ENCODE measurements around the gene STON1.
"Not testable (repeated sequence)": the region's sequence is repeated elsewhere in the genome, so short reads cannot be mapped to it uniquely, and the experiment has no call there.

Gene STON1

DNA sequence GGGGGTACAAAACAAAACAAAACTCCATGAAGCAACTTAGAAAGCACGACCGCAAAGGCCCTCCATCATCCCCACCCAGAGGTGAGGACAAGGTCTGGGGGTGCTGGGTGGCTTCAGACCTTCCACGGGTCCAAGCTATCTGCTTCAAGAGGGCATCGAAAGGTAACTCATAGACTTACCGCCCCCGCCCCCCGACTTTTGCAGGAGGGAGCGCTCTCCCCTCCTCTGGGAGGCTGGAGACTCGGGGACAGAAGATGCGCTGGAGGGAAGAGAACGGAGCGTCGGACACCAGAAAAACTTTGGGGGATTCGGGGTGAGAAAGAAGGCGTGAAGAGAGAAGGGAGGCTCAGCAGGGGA is 300 bp upstream of the STON1 start:
- DNase-seq, result no peak

- DNase-seq, result no peak
These were observed 1.2 kb downstream of the STON1 start for GRCh38 chr2:48531141-48531648.

DNA sequence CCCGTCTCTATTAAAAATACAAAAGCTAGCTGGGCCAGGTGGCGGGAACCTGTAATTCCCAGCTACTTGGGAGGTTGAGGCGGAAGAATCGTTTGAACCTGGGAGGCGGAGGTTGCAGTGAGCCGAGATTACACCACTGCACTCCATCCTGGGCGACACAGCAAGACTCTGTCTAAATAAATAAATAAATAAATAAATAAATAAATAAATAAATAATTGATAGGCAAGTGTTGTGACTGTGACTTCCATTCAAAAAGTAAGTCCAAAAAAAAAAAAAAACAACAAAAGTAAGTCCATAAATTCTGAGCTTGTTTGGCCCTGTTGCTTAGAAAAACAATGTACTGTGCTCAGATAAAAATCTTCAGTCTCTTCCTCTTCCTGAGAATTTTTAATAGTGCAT is 2.2 kb downstream of the STON1 start:
- DNase-seq, result no peak

GRCh38 chr2:48532824-48533223 is 2.9 kb downstream of the STON1 start:
- DNase-seq, result no peak

DNA sequence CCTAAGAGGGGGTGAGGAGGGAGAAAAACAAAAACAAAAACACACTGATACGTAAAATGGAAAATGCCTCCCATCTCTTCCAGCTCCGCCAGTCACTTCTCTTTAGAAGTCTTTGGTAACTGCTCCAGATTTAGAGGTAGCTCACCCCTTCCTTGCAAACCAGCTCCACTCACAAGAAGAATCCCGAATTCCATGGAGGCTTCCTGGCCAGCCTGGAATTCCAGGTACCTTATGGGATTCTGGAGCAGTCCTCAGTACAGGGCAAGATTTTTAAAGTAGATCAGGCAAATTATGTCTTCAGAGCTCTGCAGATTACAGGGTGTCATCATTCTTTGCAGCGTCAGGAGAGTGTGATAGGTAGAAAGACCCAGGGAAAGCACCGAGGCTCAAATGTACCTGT is 4.8 kb downstream of the STON1 start:
- no peak for DNase-seq

GRCh38 chr2:48540237-48540935 is 10.4 kb downstream of the STON1 start:
- DNase-seq, result no peak

GRCh38 chr2:48541666-48542389 is 11.9 kb downstream of the STON1 start:
- DNase-seq, result no peak

GRCh38 chr2:48543895-48544294 is 13.9 kb downstream of the STON1 start:
- no peak for DNase-seq

- no peak for DNase-seq
These were observed 15.3 kb downstream of the STON1 start for GRCh38 chr2:48545244-48545643.

GRCh38 chr2:48548840-48549239 is 18.9 kb downstream of the STON1 start:
- DNase-seq, result no peak

- no peak for DNase-seq
These were observed 20.0 kb downstream of the STON1 start for GRCh38 chr2:48549972-48550371.

- DNase-seq, result no peak
These were observed 21.6 kb downstream of the STON1 start for GRCh38 chr2:48551548-48551947.

DNA sequence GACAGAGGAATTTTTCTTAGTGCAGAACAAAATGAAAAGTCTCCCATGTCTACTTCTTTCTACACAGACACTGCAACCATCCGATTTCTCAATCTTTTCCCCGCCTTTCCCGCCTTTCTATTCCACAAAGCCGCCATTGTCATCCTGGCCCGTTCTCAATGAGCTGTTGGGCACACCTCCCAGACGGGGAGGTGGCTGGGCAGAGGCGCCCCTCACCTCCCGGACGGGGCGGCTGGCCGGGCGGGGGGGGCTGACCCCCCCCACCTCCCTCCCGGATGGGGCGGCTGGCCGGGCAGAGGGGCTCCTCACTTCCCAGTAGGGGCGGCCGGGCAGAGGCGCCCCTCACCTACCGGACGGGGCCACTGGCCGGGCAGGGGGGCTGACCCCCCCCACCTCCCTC is 25.1 kb downstream of the STON1 start:
- not testable (repeated sequence) for DNase-seq

DNA sequence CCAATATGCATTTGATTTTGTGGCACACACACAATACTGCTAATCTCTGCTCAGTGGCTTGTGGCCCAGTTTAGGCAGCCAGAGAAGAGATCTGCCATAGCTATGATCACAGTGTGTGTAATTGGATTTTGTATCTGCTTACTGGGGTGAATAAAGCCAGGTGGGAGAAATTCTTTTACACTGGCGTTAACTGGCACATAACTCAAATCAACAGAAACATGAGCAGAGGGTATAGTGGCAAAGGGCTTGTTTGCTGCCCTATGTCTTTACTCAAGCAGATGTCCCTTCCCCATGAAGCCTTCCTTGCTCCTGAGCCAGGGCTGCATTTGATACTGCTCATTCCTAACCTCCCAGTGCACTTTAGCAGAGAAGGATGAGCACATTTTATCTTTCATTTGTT is 28.5 kb downstream of the STON1 start:
- DNase-seq, result no peak

GRCh38 chr2:48560546-48561209 is 30.7 kb downstream of the STON1 start:
- DNase-seq, result no peak

DNA sequence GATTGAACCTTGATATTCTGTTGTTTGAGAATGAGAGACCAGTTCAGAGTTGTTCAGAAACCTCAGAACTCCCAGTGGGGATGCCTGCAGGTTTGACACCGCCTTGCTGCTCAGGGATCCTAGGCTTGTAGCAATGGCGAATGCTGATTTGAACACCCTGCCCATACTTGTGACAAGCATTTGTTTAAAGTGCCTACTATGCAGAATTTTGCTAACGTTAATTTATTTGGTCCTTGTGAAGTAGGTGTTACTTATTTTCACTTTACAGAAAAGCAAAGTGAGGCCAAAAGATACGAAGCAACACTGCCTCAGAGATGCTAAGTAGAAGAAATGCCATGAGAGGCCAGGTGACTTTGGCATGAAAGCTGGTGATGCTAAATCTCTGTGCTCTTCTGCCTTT is 32.3 kb downstream of the STON1 start:
- DNase-seq, result no peak

- no peak for DNase-seq
These were observed 36.8 kb downstream of the STON1 start for GRCh38 chr2:48566592-48567310.

- DNase-seq, result no peak
These were observed 37.7 kb downstream of the STON1 start for GRCh38 chr2:48567671-48568070.

GRCh38 chr2:48568547-48568946 is 38.6 kb downstream of the STON1 start:
- no peak for DNase-seq

DNA sequence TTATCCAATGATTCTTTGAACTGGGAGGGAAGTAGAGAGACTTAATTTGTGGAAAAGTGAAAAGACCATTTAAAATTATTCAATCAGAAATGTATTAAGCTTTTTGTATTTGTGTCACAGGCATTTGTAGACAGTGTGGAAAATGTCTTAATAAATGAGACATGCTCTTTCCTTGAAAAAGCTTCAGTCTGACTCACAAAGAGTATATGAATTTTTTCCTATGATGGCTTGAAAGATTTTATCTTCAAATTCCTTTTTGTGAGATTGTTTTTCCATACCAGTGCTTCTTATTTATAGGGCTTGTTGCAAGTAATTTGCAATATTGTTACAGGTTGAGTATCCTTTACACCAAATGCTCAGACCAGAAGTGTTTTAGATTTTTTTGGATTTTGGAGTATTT is 39.5 kb downstream of the STON1 start:
- no peak for DNase-seq

GRCh38 chr2:48572816-48573215 is 42.9 kb downstream of the STON1 start:
- no peak for DNase-seq

GRCh38 chr2:48574353-48575287 is 44.7 kb downstream of the STON1 start:
- no peak for DNase-seq

All from NCI-H1694 treated with DMSO at 0.1 percent for 48 hours (cell line).